C1 segment of cervical spinal cord (tissue), 14 donors: ENCODE data around the gene TMC1.

Source experiments
- DNase-seq, 14 donors: peaks; one replicate each; lab custom pipeline; 2025; lab: John Stamatoyannopoulos, UW

TMC1 gene

DNA sequence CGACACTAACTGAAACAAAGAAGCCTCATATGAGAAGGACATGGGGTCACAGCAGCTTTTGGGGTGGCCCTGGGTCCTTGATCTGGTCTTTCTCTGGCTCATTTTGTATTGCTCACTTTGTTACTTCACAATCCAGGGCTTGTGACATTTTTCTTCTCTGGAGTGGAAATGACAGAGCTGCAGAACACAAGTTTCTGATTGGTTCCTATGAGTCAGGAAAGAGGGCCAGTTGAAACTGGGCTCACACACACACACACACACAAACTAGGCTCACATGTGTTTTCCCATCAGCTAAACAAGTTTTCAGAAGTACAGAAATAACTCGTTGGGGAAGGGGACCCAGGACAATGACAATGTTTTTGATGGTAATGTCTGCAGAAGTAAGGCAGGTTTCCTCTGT lies 54.3 kb downstream of the TMC1 start:
- no peak for DNase-seq

DNA sequence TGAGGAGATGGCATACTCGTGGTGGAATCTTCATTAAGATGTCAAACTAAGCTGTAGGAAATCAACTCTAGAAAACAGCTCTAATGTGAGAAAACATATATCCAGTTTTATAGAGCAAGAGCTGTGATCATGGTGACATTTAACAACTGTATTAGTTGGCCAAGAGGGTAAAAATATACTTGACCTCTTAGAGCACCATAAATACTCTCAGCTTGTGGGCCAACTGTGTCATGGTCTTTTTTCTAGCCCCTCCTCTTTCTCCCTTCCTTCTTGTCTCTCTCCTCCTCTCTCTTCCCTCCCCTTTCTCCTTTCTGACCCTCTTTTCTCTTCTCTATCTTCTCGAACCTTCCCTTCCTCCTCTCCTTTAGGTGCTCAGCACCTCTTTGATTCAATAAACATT lies 54.7 kb downstream of the TMC1 start:
- no peak for DNase-seq

DNA sequence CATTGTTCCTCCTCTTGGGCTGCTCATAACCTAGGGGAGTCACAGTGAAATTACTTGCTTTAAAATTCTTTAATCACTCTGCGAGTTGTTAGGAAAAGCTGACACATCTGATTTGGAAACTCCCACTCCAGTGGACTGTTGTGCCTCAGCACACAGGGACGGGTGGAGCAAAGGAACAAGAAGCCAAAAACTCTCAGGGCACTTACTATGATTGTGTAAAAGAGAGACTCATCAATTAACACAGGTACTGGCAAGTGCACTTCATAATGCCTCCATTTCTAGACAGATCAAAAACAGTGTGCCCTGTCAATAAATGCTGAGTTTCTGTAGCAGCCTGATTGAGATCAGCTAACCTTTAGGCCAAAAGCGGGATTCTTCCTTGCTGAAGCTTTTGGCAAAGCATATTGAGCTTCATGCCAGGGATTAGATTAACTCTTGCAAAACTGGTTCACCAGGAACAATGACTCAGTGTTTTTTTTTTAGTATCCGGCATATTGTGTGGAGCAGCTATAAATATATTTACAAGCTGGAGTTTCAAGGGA lies 55.9 kb downstream of the TMC1 start:
- peak in 2 of 14 donors; percentile 12 to 56 for DNase-seq

DNA sequence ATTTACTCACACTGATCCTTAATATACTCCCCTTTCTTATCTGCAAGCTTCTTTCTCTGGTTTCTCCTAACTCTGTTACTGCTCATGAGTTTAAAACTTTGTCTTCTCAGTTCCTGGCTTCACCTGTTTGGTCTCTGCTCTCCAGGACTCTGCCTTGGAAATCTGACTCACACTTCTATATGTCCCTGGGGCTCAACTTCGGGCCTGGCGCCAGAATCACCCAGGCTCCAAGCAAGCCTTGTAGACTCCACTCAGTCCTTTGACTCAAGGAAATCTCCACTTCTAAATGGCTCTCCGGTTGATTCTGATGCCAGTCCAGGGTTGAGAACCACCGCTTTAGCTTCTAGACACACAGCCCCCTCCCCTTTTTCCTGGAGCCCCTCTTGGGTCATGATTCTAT lies 57.8 kb downstream of the TMC1 start:
- peak in 1 of 14 donors; percentile 48 for DNase-seq

DNA sequence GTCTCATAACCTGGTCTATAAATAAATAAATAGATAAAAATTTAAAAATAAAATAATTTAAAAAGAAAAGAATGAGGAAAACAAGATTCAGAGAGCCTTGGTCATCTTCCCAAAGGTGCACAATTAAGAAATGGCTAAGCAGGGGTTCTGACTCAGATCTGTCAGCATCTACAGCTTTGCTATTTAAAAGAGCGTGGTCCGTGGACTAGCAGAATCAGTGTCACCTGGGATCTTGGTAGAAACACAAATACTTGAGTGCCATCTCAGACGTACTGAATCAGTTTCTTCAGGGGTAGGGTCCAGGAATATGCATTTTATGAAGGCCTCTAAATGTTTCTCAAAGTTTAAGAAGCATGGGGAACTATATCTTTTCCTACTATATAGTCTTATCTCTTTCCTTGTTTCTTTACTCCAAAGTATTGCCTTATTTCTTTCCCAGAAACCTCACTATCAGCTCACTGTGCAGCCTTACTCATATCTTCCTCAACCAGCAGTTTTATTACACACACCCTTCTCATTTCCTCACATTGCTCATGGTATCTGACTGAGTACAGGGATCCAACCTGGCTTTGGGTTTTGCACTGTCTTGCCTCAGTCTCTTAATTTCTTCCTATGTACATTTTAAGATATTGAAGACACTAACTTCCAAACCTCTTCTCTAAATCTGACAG lies 58.6 kb downstream of the TMC1 start:
- DNase-seq = no peak

DNA sequence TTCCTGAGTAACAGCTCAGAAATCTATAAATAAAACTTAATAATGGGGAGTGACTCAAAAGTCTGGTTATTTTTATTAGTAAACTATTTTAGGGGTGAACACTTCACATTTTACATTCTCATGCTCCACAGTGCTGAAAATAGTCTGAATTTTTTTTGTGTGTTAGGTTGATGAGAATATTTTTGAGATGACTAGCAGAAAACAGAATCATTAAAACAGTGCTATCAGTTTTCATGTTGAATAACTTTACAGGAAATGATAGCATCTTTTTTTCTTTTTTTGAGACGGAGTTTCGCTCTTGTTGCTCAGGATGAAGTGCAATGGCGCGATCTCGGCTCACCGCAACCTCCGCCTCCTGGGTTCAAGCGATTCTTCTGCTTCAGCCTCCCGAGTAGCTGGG lies 60.3 kb downstream of the TMC1 start:
- no peak for DNase-seq

DNA sequence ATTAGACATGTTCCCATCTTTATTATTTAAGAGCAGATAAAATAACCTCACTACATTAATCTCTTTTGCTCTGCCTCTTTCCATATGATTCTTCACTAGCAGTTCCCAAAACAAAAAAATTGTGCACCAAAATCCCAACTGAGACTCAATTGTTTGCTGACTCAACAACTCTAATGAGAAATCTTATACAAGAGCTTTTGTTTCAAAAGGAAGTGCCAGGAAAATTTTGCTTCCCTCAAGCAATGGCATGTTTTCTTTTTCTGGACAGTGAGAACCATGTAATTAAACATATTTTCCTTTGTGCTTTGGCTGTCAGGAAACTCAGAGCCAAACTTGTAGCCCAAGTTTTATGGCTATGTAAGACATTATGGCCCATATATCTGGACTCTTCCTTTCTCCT lies 62.0 kb downstream of the TMC1 start:
- no peak for DNase-seq

DNA sequence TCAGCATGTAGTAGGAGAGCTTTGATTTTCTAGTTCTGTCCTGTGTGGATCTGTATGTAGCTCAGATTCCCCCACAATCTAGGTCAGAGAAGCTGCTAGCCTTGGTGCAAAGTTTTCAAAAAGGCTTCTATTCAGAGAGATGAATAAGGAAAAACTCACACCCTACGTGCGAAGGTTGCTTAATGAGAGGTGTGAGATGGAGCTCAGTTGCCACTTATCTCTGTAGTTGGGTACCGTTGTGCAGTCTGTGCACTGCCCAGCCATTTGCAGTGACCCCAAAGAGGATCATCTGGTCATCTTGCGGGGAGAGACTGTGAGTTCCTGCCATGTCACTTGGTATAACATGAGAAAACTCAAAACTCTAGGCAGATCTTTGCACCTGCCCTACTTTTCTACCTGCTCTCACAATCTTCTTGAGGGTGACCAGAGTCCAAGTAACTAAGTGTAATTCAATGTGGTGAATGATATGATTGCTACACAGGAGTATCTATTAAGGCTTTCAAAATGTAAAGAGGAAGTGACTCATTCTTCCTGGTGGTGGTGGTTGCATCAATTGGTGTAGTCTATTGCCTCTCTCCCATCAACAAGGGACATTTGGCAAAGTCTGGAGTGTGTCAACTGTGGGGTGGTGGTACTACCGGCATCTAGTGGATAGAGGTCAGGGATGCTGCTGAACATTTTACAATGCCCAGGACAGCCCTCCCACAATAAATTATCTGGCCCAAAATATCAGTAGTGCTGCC lies 65.2 kb downstream of the TMC1 start:
- peak in 1 of 14 donors; percentile 11 for DNase-seq

DNA sequence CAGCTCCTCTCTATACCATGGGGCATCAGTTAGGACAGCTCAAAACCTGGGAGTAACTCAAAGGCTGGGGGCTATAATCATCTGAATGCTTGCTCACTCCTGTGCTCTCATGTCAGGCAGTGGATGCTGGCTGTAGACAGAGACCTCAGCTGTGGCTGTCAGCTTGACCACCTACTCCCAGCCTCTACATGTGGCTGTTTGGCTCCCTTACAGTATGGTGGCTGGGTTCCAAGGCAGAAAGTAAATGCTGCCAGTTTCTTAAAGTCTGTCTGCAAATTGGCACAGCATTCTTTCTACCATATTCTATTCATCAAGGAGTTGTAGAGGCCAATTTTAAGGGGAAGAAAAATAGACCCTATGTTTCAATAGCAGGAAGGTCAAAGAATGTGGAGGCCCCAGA lies 66.9 kb downstream of the TMC1 start:
- DNase-seq = peak in 7 of 14 donors; percentile 1 to 46 (median 19)

DNA sequence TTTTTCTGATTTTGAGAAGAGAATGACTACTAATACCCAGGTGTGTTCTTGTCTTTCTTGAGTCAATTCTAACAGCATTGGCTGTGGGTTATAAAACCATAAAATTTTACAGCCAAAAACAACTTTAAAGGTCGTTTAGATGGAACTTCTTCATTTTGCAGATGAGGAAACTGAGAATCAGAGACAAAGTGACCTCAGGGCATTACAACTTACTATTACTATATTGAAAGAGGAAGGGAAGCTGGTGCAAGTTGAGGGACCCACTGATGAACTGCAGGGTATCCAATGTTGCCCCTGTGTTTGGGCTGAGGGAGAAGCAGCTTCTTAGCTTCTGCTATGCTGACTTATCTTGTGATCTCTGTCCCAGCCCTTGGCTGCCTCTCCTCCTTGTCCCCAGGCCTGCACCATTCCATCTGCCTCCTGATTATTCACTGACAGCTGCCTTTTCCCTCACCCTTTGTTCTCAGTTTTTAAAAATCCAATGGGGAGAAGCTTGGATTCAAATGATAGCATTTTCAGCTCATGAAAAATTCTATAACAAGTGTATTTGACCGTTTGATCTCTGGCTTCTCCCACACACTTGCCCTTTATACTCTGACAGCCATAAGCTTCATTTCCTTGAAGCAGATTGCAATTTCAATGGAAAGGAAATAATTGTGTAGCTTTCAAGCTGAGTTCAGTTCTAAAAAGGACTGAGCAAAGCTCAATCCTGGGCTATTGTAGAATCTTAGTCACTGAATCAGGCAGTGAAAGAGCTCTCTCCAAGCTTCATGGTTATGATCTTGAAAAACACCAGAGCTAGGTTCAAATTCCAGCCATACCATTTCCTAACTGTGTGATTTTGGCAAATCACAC lies 68.5 kb downstream of the TMC1 start:
- peak in 1 of 14 donors; percentile 85 for DNase-seq

DNA sequence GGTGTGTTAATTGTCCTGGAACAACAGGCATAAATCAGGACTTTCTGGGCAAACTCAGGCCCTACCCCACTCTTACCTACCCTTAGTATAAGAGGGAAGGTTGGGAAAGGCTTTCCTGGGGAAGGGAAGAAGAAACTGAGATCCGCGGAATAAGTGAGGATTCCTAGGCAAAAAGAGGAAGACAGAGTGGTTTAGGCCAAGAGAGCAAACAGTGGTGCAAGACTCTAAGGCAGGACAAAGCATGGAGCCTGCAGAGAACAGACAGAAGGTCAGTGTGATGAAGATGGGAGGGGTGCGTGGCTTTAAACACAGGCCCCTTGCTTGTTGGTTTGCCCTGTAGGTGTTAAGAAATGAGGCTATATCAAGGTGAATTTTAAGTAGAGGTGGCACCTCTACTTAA lies 69.4 kb downstream of the TMC1 start:
- DNase-seq = peak in 1 of 14 donors; percentile 10

DNA sequence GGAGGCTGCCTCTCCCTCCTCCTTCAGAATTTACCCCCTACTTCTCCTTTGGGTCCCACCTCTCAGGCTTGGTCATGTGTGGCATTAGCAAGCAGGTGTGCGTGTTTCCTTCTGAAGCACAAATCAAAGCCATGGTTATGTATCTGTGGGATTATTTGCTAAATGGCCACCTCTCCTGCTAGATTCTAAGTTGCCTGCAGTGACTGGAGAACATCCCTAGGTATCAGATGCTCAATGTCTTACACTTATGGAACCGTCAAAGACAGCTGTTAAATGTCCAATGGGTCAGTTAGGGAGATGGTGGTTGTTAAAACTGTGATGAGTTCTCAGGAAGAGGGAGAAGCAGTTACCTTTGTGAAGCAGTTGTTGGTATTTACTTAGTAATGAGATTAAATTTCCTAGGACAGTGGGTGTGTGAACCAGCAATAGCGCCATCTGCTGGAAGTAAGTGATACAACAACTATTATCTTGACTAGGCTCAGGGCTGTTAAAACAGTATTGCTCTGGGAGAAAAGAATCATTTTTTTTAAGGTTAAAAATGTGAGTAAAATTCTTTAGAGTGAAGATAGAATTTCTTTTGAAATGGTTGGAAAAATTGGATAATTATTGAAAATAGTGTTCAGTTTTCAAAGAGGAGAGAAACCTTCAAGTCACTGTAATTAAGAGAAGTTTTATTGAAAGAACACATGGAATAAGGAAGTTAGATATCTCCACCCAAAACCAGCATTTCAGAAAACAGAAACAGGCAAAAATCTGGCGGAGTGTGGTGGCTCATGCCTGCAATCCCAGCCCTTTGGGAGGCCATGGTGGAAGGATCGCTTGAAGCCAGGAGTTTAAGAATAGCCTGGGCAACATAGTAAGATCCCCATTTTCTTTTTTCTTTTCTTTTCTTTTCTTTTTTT lies 71.3 kb downstream of the TMC1 start:
- DNase-seq = peak in 7 of 14 donors; percentile 8 to 60 (median 10)

DNA sequence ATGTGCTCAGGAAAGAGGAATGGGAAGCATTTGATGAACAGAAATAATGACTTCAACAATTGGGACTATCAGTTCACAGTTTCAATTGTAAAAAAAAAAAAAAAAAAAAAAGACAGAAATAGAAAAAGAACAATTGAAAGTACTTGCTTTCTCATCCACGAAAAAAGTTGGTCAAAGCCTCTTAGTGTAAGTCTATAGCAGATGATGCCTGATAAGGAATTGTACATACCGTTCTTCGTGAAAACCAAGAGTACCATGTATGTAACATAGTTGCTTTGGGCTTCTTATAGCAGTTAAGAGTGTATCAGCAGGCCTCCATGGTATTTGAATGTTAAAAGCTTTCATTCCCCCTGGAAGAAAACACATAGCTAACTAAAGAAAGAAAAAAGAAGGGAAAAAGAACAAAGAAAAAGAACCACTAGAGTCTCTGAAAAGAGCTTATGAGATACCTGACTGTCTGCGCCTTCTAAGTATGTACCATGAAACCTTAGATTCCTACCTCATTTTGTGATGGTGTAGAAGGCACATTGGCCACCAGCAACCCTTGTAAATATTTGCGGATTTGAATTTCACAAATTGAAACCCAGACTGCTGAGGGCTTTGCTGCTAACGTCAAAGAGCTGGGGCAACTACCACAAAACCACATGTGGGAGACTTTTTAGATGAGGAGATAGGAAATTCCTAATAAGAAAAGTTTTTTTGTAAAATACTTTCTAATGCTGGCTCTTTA lies 75.2 kb downstream of the TMC1 start:
- DNase-seq = no peak

DNA sequence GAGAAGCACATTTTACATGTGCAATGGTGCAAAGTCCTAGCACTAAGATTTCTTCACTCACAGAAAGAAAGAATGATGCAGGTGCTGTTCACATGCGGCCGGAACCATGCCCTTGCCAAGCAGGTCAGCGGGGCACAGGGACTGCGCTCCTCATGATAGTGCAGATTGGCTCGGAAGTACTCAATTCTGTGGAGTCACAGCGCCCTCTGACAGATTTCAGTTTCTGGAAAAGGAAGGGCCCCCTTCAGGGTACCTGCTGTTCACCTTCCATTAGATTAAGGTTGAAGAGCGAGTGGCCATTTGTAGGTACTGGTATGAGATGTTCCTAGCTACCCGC lies 75.7 kb downstream of the TMC1 start:
- DNase-seq = peak in 1 of 14 donors; percentile 77

DNA sequence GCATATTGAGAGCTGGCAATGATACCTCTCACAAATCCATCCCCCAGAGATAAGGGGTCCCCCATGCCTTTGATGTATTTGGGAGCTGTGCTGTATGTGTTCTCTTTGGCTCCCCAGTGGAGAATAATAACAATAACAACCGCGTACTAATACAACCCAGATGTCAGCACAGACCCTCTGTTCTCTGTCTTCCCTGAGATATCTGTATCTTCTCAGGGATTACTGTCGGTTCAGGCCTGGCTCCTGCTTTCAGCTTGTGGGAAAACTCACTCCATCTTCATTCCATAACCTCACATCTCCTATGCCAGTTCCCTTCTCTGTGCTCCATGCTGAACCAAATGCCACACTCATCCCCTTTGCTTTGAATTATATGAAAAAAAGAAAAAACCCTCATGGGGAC lies 76.2 kb downstream of the TMC1 start:
- no peak for DNase-seq

DNA sequence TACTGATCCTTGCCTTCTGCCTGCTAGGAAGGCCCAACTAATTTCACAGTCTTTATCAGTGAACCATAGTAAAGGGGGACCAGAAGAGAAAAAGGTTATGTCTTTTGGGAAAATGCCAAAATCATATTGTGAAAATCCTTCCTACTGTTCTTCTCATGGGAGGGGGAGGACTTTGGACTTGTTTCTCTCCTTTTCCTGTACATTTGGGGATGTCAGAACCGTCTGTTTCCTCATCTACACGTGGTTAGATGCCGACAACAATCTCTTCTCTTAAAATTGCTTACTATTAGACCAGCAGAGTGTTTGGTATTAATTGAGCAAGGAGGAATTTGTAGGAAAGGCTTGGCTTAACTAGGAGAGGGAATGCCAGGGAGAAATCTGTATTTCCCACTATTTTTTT lies 77.2 kb downstream of the TMC1 start:
- DNase-seq = no peak

DNA sequence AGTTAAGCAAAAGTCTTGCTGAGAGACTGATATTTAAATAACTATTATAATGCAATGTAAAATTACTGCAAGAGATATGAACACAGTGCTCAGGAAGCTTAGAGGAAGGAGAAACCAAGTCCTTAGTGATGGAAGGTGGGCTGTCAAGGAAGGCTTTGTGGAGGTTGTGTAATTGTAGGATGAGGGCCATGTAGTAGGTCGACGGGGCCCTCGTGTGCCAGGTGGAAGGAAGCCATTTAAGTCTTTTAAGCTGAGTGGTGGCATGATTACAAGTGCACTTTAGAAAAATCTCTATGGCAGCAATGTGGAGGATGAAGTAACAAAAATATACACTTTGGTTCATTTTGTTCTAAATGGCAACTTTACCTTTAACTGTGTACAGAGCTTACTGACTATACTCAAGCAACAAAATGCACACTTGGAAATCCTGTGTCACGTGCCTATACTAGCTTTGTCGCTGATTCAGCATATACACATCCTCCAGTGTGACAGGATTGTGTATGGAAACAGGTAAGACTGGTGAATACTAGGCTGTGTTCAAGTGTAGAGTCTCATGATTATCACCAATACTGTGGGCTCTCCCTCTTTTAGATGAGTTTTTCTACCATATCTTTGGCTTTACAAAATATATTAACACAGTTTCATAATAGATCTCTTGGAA lies 78.6 kb downstream of the TMC1 start:
- DNase-seq = no peak

DNA sequence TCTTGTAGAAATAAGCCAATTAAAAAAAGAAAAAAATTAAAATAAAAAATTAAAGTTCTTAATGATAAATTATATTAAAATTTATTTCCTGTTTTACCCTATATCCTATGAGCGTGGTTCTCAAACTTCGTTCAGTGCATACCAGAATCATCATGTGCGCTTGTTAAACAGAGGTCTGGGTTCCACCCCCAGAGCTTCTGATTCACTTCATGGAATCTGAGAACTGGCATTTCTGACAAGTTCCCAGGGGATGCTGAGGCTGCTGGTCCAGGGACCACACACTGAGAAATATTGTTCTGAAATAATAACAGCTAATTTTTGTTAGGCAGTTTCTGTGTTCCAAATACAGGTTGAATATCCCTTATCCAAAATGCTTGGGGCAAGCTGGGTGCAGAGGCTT lies 79.3 kb downstream of the TMC1 start:
- no peak for DNase-seq

DNA sequence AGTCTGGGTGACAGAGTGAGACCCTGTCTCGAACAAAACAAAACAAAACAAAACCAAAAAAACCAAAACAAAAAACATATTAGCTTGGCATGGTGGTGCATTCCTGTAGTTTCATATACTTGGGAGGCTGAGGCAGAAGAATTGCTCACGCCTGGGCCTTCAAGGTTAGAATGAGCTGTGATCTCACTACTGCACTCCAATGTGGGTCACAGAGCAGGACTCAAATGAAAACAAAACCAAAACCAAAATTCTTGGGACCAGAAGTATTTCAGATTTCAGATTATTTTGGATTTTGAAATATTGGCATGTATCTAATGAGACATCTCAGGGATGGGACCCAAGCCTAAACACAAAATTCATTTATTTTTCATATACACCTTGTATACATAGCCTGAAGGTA lies 80.2 kb downstream of the TMC1 start:
- DNase-seq = no peak

DNA sequence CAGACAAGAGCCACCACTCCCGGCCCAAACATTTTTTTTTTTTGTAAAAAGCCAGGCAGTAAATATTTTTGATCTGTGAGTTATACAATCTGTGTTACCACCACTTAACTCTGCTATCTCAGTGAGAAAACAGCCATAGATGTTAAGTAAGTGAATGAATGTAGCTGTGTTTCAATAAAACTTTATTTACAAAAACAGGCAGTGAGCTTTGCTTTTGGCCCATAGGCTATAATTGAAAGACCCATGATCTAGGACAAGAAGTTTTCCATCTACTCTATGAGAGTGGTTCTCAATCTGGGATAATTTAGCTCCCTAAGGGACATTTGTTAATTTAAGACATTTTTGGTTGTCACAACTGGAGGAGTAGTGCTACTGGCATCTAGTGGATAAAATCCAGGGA lies 91.0 kb downstream of the TMC1 start:
- no peak for DNase-seq
